T-helper 2 cell treated with Interferon-gamma antibody and Interleukin-4, amounts not matched to agents 5 μg/mL and 100 μg/mL, for 36 hours (primary cell): ENCODE measurements around the gene LRRN4CL.
"Not testable (repeated sequence)": the region's sequence is repeated elsewhere in the genome, so short reads cannot be mapped to it uniquely, and the experiment has no call there.

ENCODE experiments used
- DNase-seq: peaks from one replicate; pipeline ENCODE4 v3.0.0; 2021; ENCODE audit warnings: low spot score
- H3K27ac Mint-ChIP-seq: one replicate; pipeline ENCODE4 v1.8.0; 2021; ENCODE audit warnings: mild to moderate bottlenecking, mixed read lengths
- H3K27me3 Mint-ChIP-seq: one replicate; pipeline ENCODE4 v1.8.0; 2021; ENCODE audit warnings: low read depth, mixed read lengths
- H3K36me3 Mint-ChIP-seq: one replicate; pipeline ENCODE4 v1.8.0; 2021; ENCODE audit warnings: low read depth, mixed read lengths
- H3K4me1 Mint-ChIP-seq: one replicate; pipeline ENCODE4 v1.8.0; 2021; ENCODE audit warnings: low read depth, mixed read lengths
- H3K4me3 Mint-ChIP-seq: one replicate; pipeline ENCODE4 v1.8.0; 2022; ENCODE audit warnings: mild to moderate bottlenecking, moderate library complexity, mixed read lengths
- H3K9me3 Mint-ChIP-seq: one replicate; pipeline ENCODE4 v1.8.0; 2021; ENCODE audit warnings: mixed read lengths

LRRN4CL gene

GRCh38 chr11:62705880-62706849, 16.8 kb upstream of the LRRN4CL start:
- H3K9me3 Mint-ChIP-seq, result no peaks in the 10 kb centered on the region
- peak overlapping the region; percentile 81 for H3K27ac Mint-ChIP-seq
- H3K27me3 Mint-ChIP-seq, result no peaks in the 10 kb centered on the region
- peaks cover 25% of the 10 kb centered on the region for H3K36me3 Mint-ChIP-seq
- peak; percentile 91 for DNase-seq
- H3K4me1 Mint-ChIP-seq, result peaks cover 38% of the 10 kb centered on the region
- H3K4me3 Mint-ChIP-seq, result peak overlapping the region; percentile 93

- H3K4me3 Mint-ChIP-seq, result peak overlapping the region; percentile 93
- no peaks in the 10 kb centered on the region for H3K27me3 Mint-ChIP-seq
- H3K27ac Mint-ChIP-seq, result peak overlapping the region; percentile 81
- no peaks in the 10 kb centered on the region for H3K9me3 Mint-ChIP-seq
- no peak for DNase-seq
- peaks cover 23% of the 10 kb centered on the region for H3K36me3 Mint-ChIP-seq
- H3K4me1 Mint-ChIP-seq, result peaks cover 37% of the 10 kb centered on the region
Measured at GRCh38 chr11:62705413-62705812, 16.1 kb upstream of the LRRN4CL start.

DNA sequence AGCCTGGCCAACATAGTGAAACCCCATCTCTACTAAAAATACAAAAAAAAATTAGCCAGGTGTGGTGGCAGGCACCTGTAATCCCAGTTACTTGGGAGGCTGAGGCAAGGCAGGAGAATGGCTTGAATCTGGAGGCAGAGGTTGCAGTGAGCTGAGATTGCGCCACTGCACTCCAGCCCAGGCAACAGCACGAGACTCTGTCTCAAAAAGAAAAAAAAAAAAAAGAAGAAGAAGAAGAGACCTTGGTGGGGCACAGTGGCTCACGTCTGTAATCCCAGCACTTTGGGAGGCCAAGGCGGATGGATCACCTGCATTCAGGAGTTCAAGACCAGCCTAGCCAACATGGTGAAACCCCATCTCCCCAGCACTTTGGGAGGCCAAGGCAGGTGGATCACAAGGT, 14.6 kb upstream of the LRRN4CL start:
- Mint-ChIP-seq H3K36me3 (peaks cover 15% of the 10 kb centered on the region), H3K4me1 (peaks cover 25% of the 10 kb centered on the region)
- not testable (repeated sequence) for H3K9me3 Mint-ChIP-seq, H3K4me3 Mint-ChIP-seq, H3K27me3 Mint-ChIP-seq, DNase-seq, H3K27ac Mint-ChIP-seq

- no peak overlapping the region for H3K4me3 Mint-ChIP-seq
- no peak for DNase-seq
- H3K9me3 Mint-ChIP-seq, result no peaks in the 10 kb centered on the region
- H3K4me1 Mint-ChIP-seq, result peaks cover 15% of the 10 kb centered on the region
- H3K36me3 Mint-ChIP-seq, result peaks cover 14% of the 10 kb centered on the region
- no peaks in the 10 kb centered on the region for H3K27me3 Mint-ChIP-seq
- no peak overlapping the region for H3K27ac Mint-ChIP-seq
Measured at GRCh38 chr11:62702246-62702645, 12.9 kb upstream of the LRRN4CL start.

GRCh38 chr11:62694455-62695167, 5.3 kb upstream of the LRRN4CL start:
- H3K27ac Mint-ChIP-seq, result peak overlapping the region; percentile 36
- no peaks in the 10 kb centered on the region for H3K27me3 Mint-ChIP-seq
- DNase-seq, result peak; percentile 60
- peaks cover 5% of the 10 kb centered on the region for H3K4me1 Mint-ChIP-seq
- peaks cover 15% of the 10 kb centered on the region for H3K36me3 Mint-ChIP-seq
- no peaks in the 10 kb centered on the region for H3K9me3 Mint-ChIP-seq
- H3K4me3 Mint-ChIP-seq, result no peak overlapping the region

GRCh38 chr11:62693624-62694023, 4.3 kb upstream of the LRRN4CL start:
- not testable (repeated sequence) for DNase-seq, H3K27me3 Mint-ChIP-seq, H3K4me3 Mint-ChIP-seq, H3K4me1 Mint-ChIP-seq, H3K9me3 Mint-ChIP-seq, H3K27ac Mint-ChIP-seq
- H3K36me3 Mint-ChIP-seq, result peaks cover 16% of the 10 kb centered on the region

DNA sequence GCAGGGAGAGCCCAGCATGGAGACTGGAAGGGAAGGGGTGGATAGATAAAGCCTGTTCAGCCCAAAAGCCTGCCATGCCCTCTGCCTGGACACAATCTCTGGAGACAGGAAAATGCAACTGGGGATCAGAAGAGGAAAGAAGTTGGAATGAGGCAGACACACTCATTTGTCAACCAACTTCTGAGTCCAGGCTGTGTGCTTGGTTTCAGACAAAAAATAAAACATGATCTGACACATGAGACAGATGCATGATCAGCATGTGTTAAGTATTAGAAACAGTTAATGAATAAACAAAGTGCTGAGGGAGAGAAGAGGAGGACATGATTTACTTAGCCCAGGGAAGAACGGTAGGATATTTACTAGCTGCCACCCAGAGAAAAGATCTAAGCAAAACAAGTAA, 839 bp downstream of the LRRN4CL start:
- DNase-seq, result no peak
- no peak overlapping the region for H3K27ac Mint-ChIP-seq

GRCh38 chr11:62687508-62688396, 1.6 kb downstream of the LRRN4CL start:
- Mint-ChIP-seq H3K9me3 (no peaks in the 10 kb centered on the region), H3K27me3 (peaks cover 9% of the 10 kb centered on the region), H3K4me3 (no peak overlapping the region), H3K4me1 (no peaks in the 10 kb centered on the region), H3K27ac (no peak overlapping the region), H3K36me3 (peaks cover 14% of the 10 kb centered on the region)
- no peak for DNase-seq

More for the DNA sequence above, 839 bp downstream of the LRRN4CL start:
- no peak overlapping the region for H3K4me3 Mint-ChIP-seq
- H3K9me3 Mint-ChIP-seq, result no peaks in the 10 kb centered on the region
- no peaks in the 10 kb centered on the region for H3K4me1 Mint-ChIP-seq
- H3K36me3 Mint-ChIP-seq, result peaks cover 17% of the 10 kb centered on the region
- peaks cover 9% of the 10 kb centered on the region for H3K27me3 Mint-ChIP-seq

GRCh38 chr11:62682518-62682917, 6.8 kb downstream of the LRRN4CL start:
- no peak for DNase-seq
- no peaks in the 10 kb centered on the region for H3K9me3 Mint-ChIP-seq
- peaks cover 5% of the 10 kb centered on the region for H3K27me3 Mint-ChIP-seq
- peaks cover 8% of the 10 kb centered on the region for H3K36me3 Mint-ChIP-seq
- no peak overlapping the region for H3K4me3 Mint-ChIP-seq
- no peak overlapping the region for H3K27ac Mint-ChIP-seq
- H3K4me1 Mint-ChIP-seq, result peaks cover 18% of the 10 kb centered on the region

DNA sequence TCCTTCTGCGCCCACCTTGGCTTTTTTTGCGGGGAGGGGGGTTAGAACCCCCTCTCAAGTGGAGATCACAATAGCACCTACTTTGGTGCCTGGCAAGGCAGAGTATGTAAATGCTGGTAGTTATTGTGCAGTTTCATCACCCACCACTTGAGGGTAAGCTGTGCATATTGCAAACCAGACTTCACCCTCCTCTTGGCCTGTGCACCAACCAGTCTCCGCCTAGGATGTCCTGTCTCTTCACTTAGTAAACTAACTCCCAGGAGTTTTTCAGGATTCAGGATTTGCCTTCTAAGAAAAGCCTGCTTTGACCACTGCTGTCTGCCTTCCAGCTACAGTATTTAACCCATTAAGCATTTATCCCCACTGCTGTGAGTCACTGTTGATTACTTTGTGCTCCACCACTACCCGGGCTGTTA, 8.5 kb downstream of the LRRN4CL start:
- Mint-ChIP-seq H3K4me3 (peak overlapping the region; percentile 64), H3K36me3 (peaks cover 20% of the 10 kb centered on the region), H3K27me3 (no peaks in the 10 kb centered on the region), H3K9me3 (no peaks in the 10 kb centered on the region), H3K4me1 (peaks cover 30% of the 10 kb centered on the region), H3K27ac (peak overlapping the region; percentile 80)
- DNase-seq, result peak; percentile 32

GRCh38 chr11:62678770-62679696, 10.3 kb downstream of the LRRN4CL start, which contains the start of gene UBXN1:
UBXN1 (minus strand) TSS chr11:62679073; CDS start chr11:62678923, 150 bp downstream.
- peak; percentile 86 for DNase-seq
- Mint-ChIP-seq H3K27ac (peak within 1 kb of the TSS; percentile 92), H3K36me3 (peaks cover 27% of the 10 kb centered on the region), H3K4me3 (peak within 1 kb of the TSS; percentile 93), H3K4me1 (peaks cover 34% of the 10 kb centered on the region), H3K9me3 (no peaks in the 10 kb centered on the region), H3K27me3 (no peaks in the 10 kb centered on the region)

- no peak for DNase-seq
- Mint-ChIP-seq H3K36me3 (peaks cover 30% of the 10 kb centered on the region), H3K27me3 (no peaks in the 10 kb centered on the region), H3K4me3 (peak overlapping the region; percentile 93), H3K27ac (peak overlapping the region; percentile 92), H3K9me3 (no peaks in the 10 kb centered on the region), H3K4me1 (peaks cover 36% of the 10 kb centered on the region)
Measured at GRCh38 chr11:62678433-62678769, 10.9 kb downstream of the LRRN4CL start.

GRCh38 chr11:62677714-62678113, 11.6 kb downstream of the LRRN4CL start:
- H3K9me3 Mint-ChIP-seq, result no peaks in the 10 kb centered on the region
- no peak for DNase-seq
- H3K27ac Mint-ChIP-seq, result peak overlapping the region; percentile 92
- H3K4me3 Mint-ChIP-seq, result peak overlapping the region; percentile 93
- peaks cover 41% of the 10 kb centered on the region for H3K4me1 Mint-ChIP-seq
- H3K36me3 Mint-ChIP-seq, result peaks cover 31% of the 10 kb centered on the region
- no peaks in the 10 kb centered on the region for H3K27me3 Mint-ChIP-seq
